ENCODE data around the gene AHCYL2. TPM values are rescaled to one million over a fixed set of nuclear protein-coding genes. Genes with fewer than 3 reads are reported as not detected.

Gene AHCYL2
- total and polyA plus RNA-seq, 2 of the 8 experiments (the other 6 are each of a cell fraction or from before 2014, with no cell fraction given), result 20.7 to 25.4 TPM

GRCh38 chr7:129188372-129188891, 36.4 kb upstream of the AHCYL2 start, which contains the start of gene SMO (continued):
- TF ChIP-seq CTCF (IDR thresholded peaks at IDR 0.05; ENCODE audit: control extremely low read depth in 1 of 3, insufficient read depth in 1 of 3, low read depth in 1 of 3, low read length in 3 of 3) (no peak), ASH2L (IDR thresholded peaks at IDR 0.05; ENCODE audit: low read length) (peak; percentile 96), USF2 (IDR thresholded peaks at IDR 0.05; ENCODE audit: low read length) (no peak), SUZ12 (IDR thresholded peaks at IDR 0.05; ENCODE audit: low read length) (no peak), CBX8 (IDR thresholded peaks at IDR 0.05; ENCODE audit: borderline replicate concordance, low read depth, low read length) (no peak), SIN3A (conservative IDR thresholded peaks at IDR 0.05 in 1 of 2, IDR thresholded peaks at IDR 0.05 in 1 of 2; ENCODE audit: low read depth in 1 of 2, low read length in 2 of 2) (0 out of 4 replicates have a peak, but pooled peaks of 1 of the 2 experiments have one; percentile 27), CREB1 (IDR thresholded peaks at IDR 0.05) (no peak; the same call in 1 of the 2 replicates)
